Body of pancreas (tissue), 4 donors: Measurements from ENCODE around the gene RER1.

ENCODE experiments used
- POLR2A ChIP-seq, 3 donors: fragments of 450-650 bp; IDR thresholded peaks; one replicate each; pipeline ENCODE4 v1.6.1; 2016; ENCODE audit warnings: antibody characterized with exemption in 3 of 3, mild to moderate bottlenecking in 2 of 3
- TF ChIP-seq, protein P1 (sequence below), 7 experiments: fragments of 450-650 bp in 4 of 7; fragments of 200-600 bp in 3 of 7; sonication (generic) in 3 of 7; IDR thresholded peaks; one replicate each; pipeline ENCODE4 v1.5.1; 2016 to 2019; ENCODE audit warnings: antibody characterized with exemption in 7 of 7

GRCh38 chr1:2399890-2400575 is 8.4 kb downstream of the RER1 start:
- TF ChIP-seq, protein P1, sequence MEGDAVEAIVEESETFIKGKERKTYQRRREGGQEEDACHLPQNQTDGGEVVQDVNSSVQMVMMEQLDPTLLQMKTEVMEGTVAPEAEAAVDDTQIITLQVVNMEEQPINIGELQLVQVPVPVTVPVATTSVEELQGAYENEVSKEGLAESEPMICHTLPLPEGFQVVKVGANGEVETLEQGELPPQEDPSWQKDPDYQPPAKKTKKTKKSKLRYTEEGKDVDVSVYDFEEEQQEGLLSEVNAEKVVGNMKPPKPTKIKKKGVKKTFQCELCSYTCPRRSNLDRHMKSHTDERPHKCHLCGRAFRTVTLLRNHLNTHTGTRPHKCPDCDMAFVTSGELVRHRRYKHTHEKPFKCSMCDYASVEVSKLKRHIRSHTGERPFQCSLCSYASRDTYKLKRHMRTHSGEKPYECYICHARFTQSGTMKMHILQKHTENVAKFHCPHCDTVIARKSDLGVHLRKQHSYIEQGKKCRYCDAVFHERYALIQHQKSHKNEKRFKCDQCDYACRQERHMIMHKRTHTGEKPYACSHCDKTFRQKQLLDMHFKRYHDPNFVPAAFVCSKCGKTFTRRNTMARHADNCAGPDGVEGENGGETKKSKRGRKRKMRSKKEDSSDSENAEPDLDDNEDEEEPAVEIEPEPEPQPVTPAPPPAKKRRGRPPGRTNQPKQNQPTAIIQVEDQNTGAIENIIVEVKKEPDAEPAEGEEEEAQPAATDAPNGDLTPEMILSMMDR (IDR thresholded peaks at IDR 0.05) = no peak
- TF ChIP-seq POLR2A (IDR thresholded peaks at IDR 0.05) = no peak
